ENCODE results near the gene INPP4A. TPM values are rescaled to one million over a fixed set of nuclear protein-coding genes. Genes with fewer than 3 reads are reported as not detected.

The INPP4A gene
- total and polyA plus RNA-seq, 9 of the 15 experiments (the other 6 are each of a cell fraction or from before 2014, with no cell fraction given): 1.8 to 15.7 (median 8.3) TPM

DNA sequence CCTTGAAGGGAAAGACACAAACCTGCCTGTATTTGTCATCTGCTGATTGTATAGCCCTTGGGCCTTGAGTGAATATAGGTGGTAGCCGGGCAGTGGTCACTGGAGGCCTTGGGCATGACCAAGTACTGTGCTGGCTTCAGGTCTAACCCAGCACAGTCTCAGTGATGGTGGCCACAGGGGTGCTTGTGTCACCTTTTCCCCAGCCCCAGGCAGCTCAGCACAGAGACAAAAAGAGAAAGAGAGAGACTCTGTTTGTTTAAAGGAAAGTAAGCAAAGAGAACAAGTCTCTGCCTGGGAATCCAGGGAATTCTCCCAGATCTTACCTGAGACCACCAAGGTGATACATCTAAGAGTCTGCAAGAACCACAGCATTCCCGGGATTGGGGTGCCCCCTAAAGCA lies 39.4 kb upstream of the INPP4A start:
- no peak overlapping the region for H3K4me2 ChIP-seq (ENCODE audit: insufficient read depth, low read length)

More for the DNA sequence above, 39.4 kb upstream of the INPP4A start:
- FAIRE-seq (no peak), ATAC-seq (no peak), DNase-seq (ENCODE audit: extremely low read depth in 1 of 4, low spot score in 3 of 4) (no peak)
- H3K4me3 ChIP-seq: no peak overlapping the region
- no peaks in the 10 kb centered on the region for H3K9me1 ChIP-seq (ENCODE audit: control insufficient read depth, insufficient read depth, low read length)
- WGBS (ENCODE audit: insufficient coverage, low coverage, missing lambda C conversion rate): 0% methylated on average over 2 of the region's 2 CpGs
- H3K79me2 ChIP-seq (ENCODE audit: control insufficient read depth, insufficient read depth, low read length): no peaks in the 10 kb centered on the region
- H3K9me3 ChIP-seq (replicated peaks; ENCODE audit: control insufficient read depth, insufficient read depth, low read depth, low read length): no peaks in the 10 kb centered on the region
- peaks cover 0 to 4% of the 10 kb centered on the region in 2 experiments; a peak in 2 of 5 replicates for H3K27me3 ChIP-seq (ENCODE audit: control insufficient read depth in 2 of 2, insufficient read depth in 2 of 2, low read length in 2 of 2)
- no peak overlapping the region for H3K9ac ChIP-seq (ENCODE audit: insufficient read depth in 1 of 2, low read depth in 2 of 2, low read length in 2 of 2)
- ChIA-PET POLR2A (interaction anchor here (0.6 kb wide), 1 partner anchor 128 kb away, joined by 3 read pairs; no protein-coding TSS in a partner anchor), CTCF (ENCODE audit: low intra/inter-chr PET ratio) (no interaction called here)
- H4K20me1 ChIP-seq (replicated peaks; ENCODE audit: control insufficient read depth, insufficient read depth, low read length): no peaks in the 10 kb centered on the region
- in situ Hi-C loops (cut with MboI): loop anchor here (25.0 kb wide), 1 partner anchor 432 kb away; no protein-coding TSS in a partner anchor
- no peak overlapping the region for H2AFZ ChIP-seq (ENCODE audit: low read depth, low read length)
- no TSS peak for BruUV-seq (replicated peaks)
- no peak overlapping the region for H3K27ac ChIP-seq (ENCODE audit: extremely low read depth, low read depth, low read length)
- no peaks in the 10 kb centered on the region for H3K4me1 ChIP-seq (replicated peaks in 1 of 2; ENCODE audit: control insufficient read depth in 2 of 2, insufficient read depth in 2 of 2, low read length in 2 of 2)
- H3K36me3 ChIP-seq (ENCODE audit: control insufficient read depth, insufficient read depth, low read length): no peaks in the 10 kb centered on the region
- TF ChIP-seq, protein P1, sequence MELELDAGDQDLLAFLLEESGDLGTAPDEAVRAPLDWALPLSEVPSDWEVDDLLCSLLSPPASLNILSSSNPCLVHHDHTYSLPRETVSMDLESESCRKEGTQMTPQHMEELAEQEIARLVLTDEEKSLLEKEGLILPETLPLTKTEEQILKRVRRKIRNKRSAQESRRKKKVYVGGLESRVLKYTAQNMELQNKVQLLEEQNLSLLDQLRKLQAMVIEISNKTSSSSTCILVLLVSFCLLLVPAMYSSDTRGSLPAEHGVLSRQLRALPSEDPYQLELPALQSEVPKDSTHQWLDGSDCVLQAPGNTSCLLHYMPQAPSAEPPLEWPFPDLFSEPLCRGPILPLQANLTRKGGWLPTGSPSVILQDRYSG (tag; conservative IDR thresholded peaks at IDR 0.05; ENCODE audit: low read depth): no peak
- TF ChIP-seq ZNF707 (CRISPR knock-in tag; conservative IDR thresholded peaks at IDR 0.05): no peak
- no peak for TF ChIP-seq CCNT2 (IDR thresholded peaks at IDR 0.05; ENCODE audit: borderline replicate concordance, extremely low read depth, insufficient read length, low read depth, low read length)
- TF ChIP-seq, protein P2, sequence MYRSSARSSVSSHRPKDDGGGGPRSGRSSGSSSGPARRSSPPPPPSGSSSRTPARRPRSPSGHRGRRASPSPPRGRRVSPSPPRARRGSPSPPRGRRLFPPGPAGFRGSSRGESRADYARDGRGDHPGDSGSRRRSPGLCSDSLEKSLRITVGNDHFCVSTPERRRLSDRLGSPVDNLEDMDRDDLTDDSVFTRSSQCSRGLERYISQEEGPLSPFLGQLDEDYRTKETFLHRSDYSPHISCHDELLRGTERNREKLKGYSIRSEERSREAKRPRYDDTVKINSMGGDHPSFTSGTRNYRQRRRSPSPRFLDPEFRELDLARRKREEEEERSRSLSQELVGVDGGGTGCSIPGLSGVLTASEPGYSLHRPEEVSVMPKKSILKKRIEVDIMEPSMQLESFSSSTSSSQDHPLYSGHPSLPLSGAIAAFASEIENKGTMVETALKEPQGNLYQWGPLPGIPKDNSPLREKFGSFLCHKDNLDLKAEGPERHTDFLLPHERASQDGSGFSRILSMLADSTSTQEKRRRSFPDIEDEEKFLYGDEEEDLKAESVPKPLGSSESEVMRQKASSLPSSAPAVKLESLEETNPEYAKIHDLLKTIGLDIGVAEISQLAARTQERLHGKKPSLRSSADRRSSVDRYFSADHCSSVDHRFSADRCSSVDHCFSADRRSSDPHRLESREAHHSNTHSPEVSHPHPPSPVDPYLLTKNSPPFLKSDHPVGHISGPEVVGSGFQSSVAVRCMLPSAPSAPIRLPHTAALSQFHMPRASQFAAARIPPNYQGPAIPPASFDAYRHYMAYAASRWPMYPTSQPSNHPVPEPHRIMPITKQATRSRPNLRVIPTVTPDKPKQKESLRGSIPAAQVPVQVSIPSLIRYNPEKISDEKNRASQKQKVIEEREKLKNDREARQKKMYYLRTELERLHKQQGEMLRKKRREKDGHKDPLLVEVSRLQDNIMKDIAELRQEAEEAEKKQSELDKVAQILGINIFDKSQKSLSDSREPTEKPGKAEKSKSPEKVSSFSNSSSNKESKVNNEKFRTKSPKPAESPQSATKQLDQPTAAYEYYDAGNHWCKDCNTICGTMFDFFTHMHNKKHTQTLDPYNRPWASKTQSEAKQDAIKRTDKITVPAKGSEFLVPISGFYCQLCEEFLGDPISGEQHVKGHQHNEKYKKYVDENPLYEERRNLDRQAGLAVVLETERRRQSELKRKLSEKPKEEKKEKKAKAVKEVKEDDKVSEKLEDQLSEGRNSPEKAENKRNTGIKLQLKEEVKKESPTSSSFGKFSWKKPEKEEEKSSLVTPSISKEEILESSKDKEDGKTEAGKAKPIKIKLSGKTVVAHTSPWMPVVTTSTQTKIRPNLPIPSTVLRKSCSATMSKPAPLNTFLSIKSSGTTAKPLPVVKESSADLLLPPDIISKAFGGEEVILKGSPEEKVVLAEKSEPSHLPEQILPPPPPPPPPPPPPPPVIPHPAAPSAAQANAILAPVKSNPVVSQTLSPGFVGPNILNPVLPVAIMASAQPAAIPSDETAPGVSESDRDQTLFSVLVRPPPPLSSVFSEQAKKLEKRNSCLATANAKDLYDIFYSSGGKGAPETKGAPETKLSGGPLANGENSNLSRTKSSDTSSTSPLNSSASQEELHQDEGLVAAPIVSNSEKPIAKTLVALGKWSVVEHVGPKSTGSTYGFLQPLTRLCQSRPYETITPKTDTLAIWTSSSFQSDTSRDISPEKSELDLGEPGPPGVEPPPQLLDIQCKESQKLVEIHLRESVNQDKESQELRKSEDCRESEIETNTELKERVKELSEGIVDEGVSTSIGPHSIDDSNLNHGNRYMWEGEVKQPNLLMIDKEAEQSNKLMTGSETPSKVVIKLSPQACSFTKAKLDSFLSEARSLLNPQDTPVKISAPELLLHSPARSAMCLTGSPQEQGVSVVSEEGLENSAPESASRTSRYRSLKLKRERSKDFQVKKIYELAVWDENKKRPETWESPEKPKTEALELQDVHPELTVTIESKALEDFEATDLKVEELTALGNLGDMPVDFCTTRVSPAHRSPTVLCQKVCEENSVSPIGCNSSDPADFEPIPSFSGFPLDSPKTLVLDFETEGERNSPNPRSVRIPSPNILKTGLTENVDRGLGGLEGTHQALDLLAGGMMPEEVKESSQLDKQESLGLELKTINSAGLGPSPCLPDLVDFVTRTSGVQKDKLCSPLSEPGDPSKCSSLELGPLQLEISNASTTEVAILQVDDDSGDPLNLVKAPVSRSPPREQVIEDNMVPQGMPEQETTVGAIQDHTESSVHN (IDR thresholded peaks at IDR 0.05; ENCODE audit: borderline replicate concordance in 1 of 2, low read depth in 1 of 2): no peak
- intact Hi-C loops (cut with micrococcal nuclease): no loop called here
